K562 (cell line): ENCODE measurements around the gene ATP5F1D. TPM values are rescaled to one million over a fixed set of nuclear protein-coding genes. Genes with fewer than 3 reads are reported as not detected.

ENCODE experiments used
- CC2D1A ChIP-seq: fragments of 450-650 bp; IDR thresholded peaks from 2 replicates; pipeline ENCODE4 v1.6.1; 2017; ENCODE audit warnings: mild to moderate bottlenecking
- CHD1 ChIP-seq: fragments of 200-600 bp; sonication (generic); IDR thresholded peaks from one replicate; pipeline ENCODE4 v1.6.1; 2012; ENCODE audit warnings: mild to moderate bottlenecking, moderate library complexity, low read length, inconsistent platforms
- HNRNPL ChIP-seq: fragments of 200-400 bp; formaldehyde crosslinking; IDR thresholded peaks from 2 replicates; pipeline ENCODE4 v1.6.1; 2017; ENCODE audit warnings: low read depth, mild to moderate bottlenecking, low read length
- MYNN ChIP-seq, 2 experiments: sonication (generic); formaldehyde crosslinking in 1 of 2; IDR thresholded peaks; 2 replicates each; pipeline versions ENCODE4 v1.5.0 to v1.6.1; 2016 to 2020; ENCODE audit warnings: antibody characterized with exemption in 1 of 2, missing genetic modification reagents in 1 of 2
- NELFE ChIP-seq: IDR thresholded peaks from 2 replicates; pipeline ENCODE4 v1.6.1; 2011; ENCODE audit warnings: mild to moderate bottlenecking; ENCODE audit not compliant: insufficient read depth, insufficient read length
- NR3C1 ChIP-seq: sonication (generic); formaldehyde crosslinking; IDR thresholded peaks from 2 replicates; pipeline ENCODE4 v1.8.1; 2022; ENCODE audit warnings: missing genetic modification reagents
- POLR2AphosphoS5 ChIP-seq: IDR thresholded peaks from 2 replicates; pipeline ENCODE4 v1.6.1; 2011; ENCODE audit warnings: mild to moderate bottlenecking, low read depth, low read length, moderate library complexity; ENCODE audit not compliant: control insufficient read depth, insufficient read depth
- POLR2H ChIP-seq: IDR thresholded peaks from 2 replicates; pipeline ENCODE4 v1.6.1; 2016; ENCODE audit warnings: missing genetic modification characterization, low read depth, mild to moderate bottlenecking, control low read depth, missing compliant biosample characterization, moderate library complexity
- RAD21 ChIP-seq, 2 experiments: fragments of 250-450 bp in 1 of 2; fragments of 450-650 bp in 1 of 2; sonication (Bioruptor Pico) in 1 of 2; formaldehyde crosslinking in 1 of 2; IDR thresholded peaks in 1 of 2; conservative IDR thresholded peaks in 1 of 2; 2 replicates each; pipeline versions ENCODE4 v1.4.0 to v1.8.0; 2020 to 2022; ENCODE audit warnings: mild to moderate bottlenecking in 2 of 2, moderate library complexity in 1 of 2
- ZNF830 ChIP-seq: fragments of 250-450 bp; sonication (Bioruptor Pico); IDR thresholded peaks from 2 replicates; pipeline ENCODE4 v1.5.0; 2021; ENCODE audit warnings: mild to moderate bottlenecking
- polyA plus RNA-seq, 8 experiments: library from polyadenylated mRNA; depleted of rRNA in 4 of 8; stranded (reverse) in 5 of 8; unstranded in 3 of 8; fragments of >200 nt; fragmentation: Nextera tagmentation in 2 of 8; fragmentation: Illumina TruSeq in 1 of 8; extraction: Ambion mirVana in 2 of 8; extraction: Trizol in 1 of 8; gene quantifications; 2 replicates each; pipeline versions ENCODE4 v1.2.1 to v1.2.3, GENCODE V29; 2011 to 2014; ENCODE audit warnings: inconsistent platforms in 1 of 8, missing spikeins in 1 of 8
- total RNA-seq, 7 experiments: library from RNA; depleted of rRNA in 6 of 7; stranded (reverse); fragments of >200 nt in 6 of 7; fragmentation: Illumina TruSeq in 2 of 7; extraction: Trizol in 2 of 7; gene quantifications; 2 replicates each; pipeline versions ENCODE4 v1.2.1 to v1.2.3, GENCODE V29; 2011 to 2021; ENCODE audit warnings: low replicate concordance in 1 of 7
- TF ChIP-seq, protein P1 (sequence below): fragments of 250-450 bp; sonication (Bioruptor Pico); IDR thresholded peaks from 2 replicates; pipeline ENCODE4 v1.8.0; 2021; ENCODE audit warnings: mild to moderate bottlenecking, moderate library complexity
- TF ChIP-seq, protein P2 (sequence below), 2 experiments: fragments of 450-650 bp; formaldehyde crosslinking in 1 of 2; IDR thresholded peaks; 2 replicates each; pipeline versions ENCODE4 v1.4.0 to v1.6.1; 2014 to 2020; ENCODE audit warnings: mild to moderate bottlenecking in 2 of 2, borderline replicate concordance in 1 of 2, low read depth in 1 of 2
- TF ChIP-seq, protein P3 (sequence below), 2 experiments: fragments of 450-650 bp; conservative IDR thresholded peaks; 2 replicates each; pipeline ENCODE4 v1.6.1; 2017; ENCODE audit warnings: mild to moderate bottlenecking in 2 of 2, moderate library complexity in 2 of 2
- TF ChIP-seq, protein P4 (sequence below): sonication (generic); formaldehyde crosslinking; IDR thresholded peaks from 2 replicates; pipeline ENCODE4 v1.8.1; 2022; ENCODE audit warnings: missing genetic modification reagents

Gene ATP5F1D
- total and polyA plus RNA-seq, 9 of the 15 experiments (the other 6 are each of a cell fraction or from before 2014, with no cell fraction given), result 3.9 to 409 (median 36.8) TPM

DNA sequence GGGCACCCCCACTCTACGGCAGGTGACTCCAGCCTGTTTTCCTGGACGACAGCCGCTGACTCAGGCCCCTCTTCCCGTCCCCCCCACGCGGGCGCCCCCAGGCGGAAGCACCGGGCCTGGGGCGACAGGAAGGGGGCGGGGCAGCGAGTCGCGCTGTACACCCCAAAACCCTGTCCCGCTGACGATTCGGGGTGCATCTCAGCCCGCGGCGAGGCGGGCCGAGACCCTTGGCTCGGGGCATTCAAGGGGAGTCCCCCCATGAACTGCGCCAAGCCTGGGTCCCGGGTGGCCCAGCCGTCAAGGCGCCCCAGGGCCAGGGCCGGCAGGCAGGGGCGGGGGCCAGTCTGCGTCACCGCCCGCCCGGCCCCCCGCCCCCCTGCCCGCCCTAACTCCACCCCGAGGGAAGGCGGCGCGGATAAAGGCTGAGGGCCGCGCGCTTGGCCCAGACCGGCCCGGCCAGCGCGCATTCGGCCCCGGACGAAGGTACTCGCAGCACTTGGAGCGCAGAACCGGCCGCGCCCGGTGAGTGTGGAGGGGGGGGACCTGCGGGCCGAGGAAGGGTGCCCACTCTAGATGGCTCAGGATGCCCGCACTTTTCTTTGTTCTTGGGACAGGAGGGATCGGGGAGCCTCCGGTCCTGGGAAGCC is 6.7 kb downstream of the ATP5F1D start, which contains the start of gene MIDN (continued):
- TF ChIP-seq POLR2AphosphoS5 (peak; percentile 95), CHD1 (no peak), NELFE (no peak), POLR2H (tag) (peak; percentile 91; the same call in 1 of the 2 replicates), HNRNPL (peak; percentile 73), ZNF830 (no peak), MYNN (IDR thresholded peaks at IDR 0.05) (0 out of 2 replicates have a peak, but pooled peaks have one; percentile 13), MYNN (CRISPR knock-in tag; IDR thresholded peaks at IDR 0.05) (no peak), CC2D1A (no peak), NR3C1 (CRISPR knock-in tag) (no peak), RAD21 (CRISPR knock-in tag; conservative IDR thresholded peaks at IDR 0.05 in 1 of 2, IDR thresholded peaks at IDR 0.05 in 1 of 2) (peak in 1 of 2 experiments; percentile 23; a peak in 2 of 4 replicates)
- TF ChIP-seq, protein P1, sequence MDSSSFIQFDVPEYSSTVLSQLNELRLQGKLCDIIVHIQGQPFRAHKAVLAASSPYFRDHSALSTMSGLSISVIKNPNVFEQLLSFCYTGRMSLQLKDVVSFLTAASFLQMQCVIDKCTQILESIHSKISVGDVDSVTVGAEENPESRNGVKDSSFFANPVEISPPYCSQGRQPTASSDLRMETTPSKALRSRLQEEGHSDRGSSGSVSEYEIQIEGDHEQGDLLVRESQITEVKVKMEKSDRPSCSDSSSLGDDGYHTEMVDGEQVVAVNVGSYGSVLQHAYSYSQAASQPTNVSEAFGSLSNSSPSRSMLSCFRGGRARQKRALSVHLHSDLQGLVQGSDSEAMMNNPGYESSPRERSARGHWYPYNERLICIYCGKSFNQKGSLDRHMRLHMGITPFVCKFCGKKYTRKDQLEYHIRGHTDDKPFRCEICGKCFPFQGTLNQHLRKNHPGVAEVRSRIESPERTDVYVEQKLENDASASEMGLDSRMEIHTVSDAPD, result no peak
- TF ChIP-seq, protein P2, sequence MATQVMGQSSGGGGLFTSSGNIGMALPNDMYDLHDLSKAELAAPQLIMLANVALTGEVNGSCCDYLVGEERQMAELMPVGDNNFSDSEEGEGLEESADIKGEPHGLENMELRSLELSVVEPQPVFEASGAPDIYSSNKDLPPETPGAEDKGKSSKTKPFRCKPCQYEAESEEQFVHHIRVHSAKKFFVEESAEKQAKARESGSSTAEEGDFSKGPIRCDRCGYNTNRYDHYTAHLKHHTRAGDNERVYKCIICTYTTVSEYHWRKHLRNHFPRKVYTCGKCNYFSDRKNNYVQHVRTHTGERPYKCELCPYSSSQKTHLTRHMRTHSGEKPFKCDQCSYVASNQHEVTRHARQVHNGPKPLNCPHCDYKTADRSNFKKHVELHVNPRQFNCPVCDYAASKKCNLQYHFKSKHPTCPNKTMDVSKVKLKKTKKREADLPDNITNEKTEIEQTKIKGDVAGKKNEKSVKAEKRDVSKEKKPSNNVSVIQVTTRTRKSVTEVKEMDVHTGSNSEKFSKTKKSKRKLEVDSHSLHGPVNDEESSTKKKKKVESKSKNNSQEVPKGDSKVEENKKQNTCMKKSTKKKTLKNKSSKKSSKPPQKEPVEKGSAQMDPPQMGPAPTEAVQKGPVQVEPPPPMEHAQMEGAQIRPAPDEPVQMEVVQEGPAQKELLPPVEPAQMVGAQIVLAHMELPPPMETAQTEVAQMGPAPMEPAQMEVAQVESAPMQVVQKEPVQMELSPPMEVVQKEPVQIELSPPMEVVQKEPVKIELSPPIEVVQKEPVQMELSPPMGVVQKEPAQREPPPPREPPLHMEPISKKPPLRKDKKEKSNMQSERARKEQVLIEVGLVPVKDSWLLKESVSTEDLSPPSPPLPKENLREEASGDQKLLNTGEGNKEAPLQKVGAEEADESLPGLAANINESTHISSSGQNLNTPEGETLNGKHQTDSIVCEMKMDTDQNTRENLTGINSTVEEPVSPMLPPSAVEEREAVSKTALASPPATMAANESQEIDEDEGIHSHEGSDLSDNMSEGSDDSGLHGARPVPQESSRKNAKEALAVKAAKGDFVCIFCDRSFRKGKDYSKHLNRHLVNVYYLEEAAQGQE (IDR thresholded peaks at IDR 0.05; ENCODE audit: borderline replicate concordance), result no peak
- TF ChIP-seq, protein P2 (CRISPR knock-in tag; IDR thresholded peaks at IDR 0.05; ENCODE audit: low read depth), result peak; percentile 15; the same call in 1 of the 2 replicates
- TF ChIP-seq, protein P3, sequence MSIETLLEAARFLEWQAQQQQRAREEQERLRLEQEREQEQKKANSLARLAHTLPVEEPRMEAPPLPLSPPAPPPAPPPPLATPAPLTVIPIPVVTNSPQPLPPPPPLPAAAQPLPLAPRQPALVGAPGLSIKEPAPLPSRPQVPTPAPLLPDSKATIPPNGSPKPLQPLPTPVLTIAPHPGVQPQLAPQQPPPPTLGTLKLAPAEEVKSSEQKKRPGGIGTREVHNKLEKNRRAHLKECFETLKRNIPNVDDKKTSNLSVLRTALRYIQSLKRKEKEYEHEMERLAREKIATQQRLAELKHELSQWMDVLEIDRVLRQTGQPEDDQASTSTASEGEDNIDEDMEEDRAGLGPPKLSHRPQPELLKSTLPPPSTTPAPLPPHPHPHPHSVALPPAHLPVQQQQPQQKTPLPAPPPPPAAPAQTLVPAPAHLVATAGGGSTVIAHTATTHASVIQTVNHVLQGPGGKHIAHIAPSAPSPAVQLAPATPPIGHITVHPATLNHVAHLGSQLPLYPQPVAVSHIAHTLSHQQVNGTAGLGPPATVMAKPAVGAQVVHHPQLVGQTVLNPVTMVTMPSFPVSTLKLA (conservative IDR thresholded peaks at IDR 0.05), result peak; percentile 64 to 69
- TF ChIP-seq, protein P4, sequence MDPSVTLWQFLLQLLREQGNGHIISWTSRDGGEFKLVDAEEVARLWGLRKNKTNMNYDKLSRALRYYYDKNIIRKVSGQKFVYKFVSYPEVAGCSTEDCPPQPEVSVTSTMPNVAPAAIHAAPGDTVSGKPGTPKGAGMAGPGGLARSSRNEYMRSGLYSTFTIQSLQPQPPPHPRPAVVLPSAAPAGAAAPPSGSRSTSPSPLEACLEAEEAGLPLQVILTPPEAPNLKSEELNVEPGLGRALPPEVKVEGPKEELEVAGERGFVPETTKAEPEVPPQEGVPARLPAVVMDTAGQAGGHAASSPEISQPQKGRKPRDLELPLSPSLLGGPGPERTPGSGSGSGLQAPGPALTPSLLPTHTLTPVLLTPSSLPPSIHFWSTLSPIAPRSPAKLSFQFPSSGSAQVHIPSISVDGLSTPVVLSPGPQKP (CRISPR knock-in tag), result no peak
